ENCODE results near the gene BRME1. TPM values are rescaled to one million over a fixed set of nuclear protein-coding genes. Genes with fewer than 3 reads are reported as not detected.
A peak's percentile ranks its signal among the peaks of the same experiment; 100 is the strongest.

BRME1 gene
- total and polyA plus RNA-seq, 2 of the 13 experiments (the other 11 are each of a cell fraction or from before 2014, with no cell fraction given) = 0.74 to 1.5 TPM

GRCh38 chr19:13880059-13881043 is 25.6 kb downstream of the BRME1 start (continued):
- no peak for TF ChIP-seq ZNF101 (CRISPR knock-in tag; IDR thresholded peaks at IDR 0.05; ENCODE audit: borderline replicate concordance, low read depth)
- TF ChIP-seq REXO4 (CRISPR knock-in tag; IDR thresholded peaks at IDR 0.05; ENCODE audit: borderline replicate concordance) = no peak
- peak; percentile 23; the same call in 1 of the 2 replicates for TF ChIP-seq ZNF609 (CRISPR knock-in tag; IDR thresholded peaks at IDR 0.05; ENCODE audit: borderline replicate concordance)
- TF ChIP-seq ATF1 (CRISPR knock-in tag; IDR thresholded peaks at IDR 0.05) = 0 out of 2 replicates have a peak, but pooled peaks have one; percentile 51
- TF ChIP-seq ZFP62 (CRISPR knock-in tag; IDR thresholded peaks at IDR 0.05) = no peak
- 0 out of 2 replicates have a peak, but pooled peaks have one; percentile 41 for TF ChIP-seq ZSCAN31 (CRISPR knock-in tag; IDR thresholded peaks at IDR 0.05; ENCODE audit: low read depth)
- TF ChIP-seq DPF2 (CRISPR knock-in tag; IDR thresholded peaks at IDR 0.05; ENCODE audit: borderline replicate concordance, low read depth) = no peak
- TF ChIP-seq NFE2 (CRISPR knock-in tag; IDR thresholded peaks at IDR 0.05) = peak; percentile 83
- TF ChIP-seq ZNF589 (CRISPR knock-in tag; conservative IDR thresholded peaks at IDR 0.05) = no peak
- 0 out of 2 replicates have a peak, but pooled peaks have one; percentile 29 for TF ChIP-seq AHR (CRISPR knock-in tag; IDR thresholded peaks at IDR 0.05)
- no peak for TF ChIP-seq HES4 (CRISPR knock-in tag; IDR thresholded peaks at IDR 0.05; ENCODE audit: borderline replicate concordance)
- TF ChIP-seq PHF5A (CRISPR knock-in tag; IDR thresholded peaks at IDR 0.05; ENCODE audit: low read depth, unreplicated experiment) = no peak
- TF ChIP-seq ZMAT5 (CRISPR knock-in tag; IDR thresholded peaks at IDR 0.05; ENCODE audit: borderline replicate concordance, low read depth) = no peak
- no peak for TF ChIP-seq MBNL3 (CRISPR knock-in tag; conservative IDR thresholded peaks at IDR 0.05)
- no peak for TF ChIP-seq ZNF552 (CRISPR knock-in tag; IDR thresholded peaks at IDR 0.05; ENCODE audit: borderline replicate concordance)
- TF ChIP-seq NFKB2 (CRISPR knock-in tag; IDR thresholded peaks at IDR 0.05; ENCODE audit: borderline replicate concordance) = no peak; the same call in 1 of the 2 replicates
- TF ChIP-seq FOSL1 (CRISPR knock-in tag; IDR thresholded peaks at IDR 0.05; ENCODE audit: borderline replicate concordance) = peak; percentile 39; the same call in 1 of the 2 replicates
- peak; percentile 88 for TF ChIP-seq ATF3 (CRISPR knock-in tag; IDR thresholded peaks at IDR 0.05)
- no peak for TF ChIP-seq FOXK2 (IDR thresholded peaks at IDR 0.05)
- TF ChIP-seq NCOA2 (CRISPR knock-in tag; IDR thresholded peaks at IDR 0.05) = 0 out of 2 replicates have a peak, but pooled peaks have one; percentile 41
- peak; percentile 99 for TF ChIP-seq CTCF (CRISPR knock-in tag; IDR thresholded peaks at IDR 0.05)
